ENCODE measurements around the gene TCTA. TPM values are rescaled to one million over a fixed set of nuclear protein-coding genes. Genes with fewer than 3 reads are reported as not detected.

The TCTA gene
- total and polyA plus RNA-seq, 2 of the 8 experiments (the other 6 are each of a cell fraction or from before 2014, with no cell fraction given) = 6.2 to 11.0 TPM

GRCh38 chr3:49410846-49411534, 1.2 kb upstream of the TCTA start (continued):
- no peak for TF ChIP-seq JUN (IDR thresholded peaks at IDR 0.05; ENCODE audit: low read depth, low read length)
- TF ChIP-seq TBP (IDR thresholded peaks at IDR 0.05; ENCODE audit: low read depth, low read length) = no peak
- no peak for TF ChIP-seq USF2 (IDR thresholded peaks at IDR 0.05; ENCODE audit: low read length)
- TF ChIP-seq SAP30 (IDR thresholded peaks at IDR 0.05; ENCODE audit: insufficient read depth, insufficient replicate concordance, low read length) = peak; percentile 38
- no peak for TF ChIP-seq ATF2 (IDR thresholded peaks at IDR 0.05; ENCODE audit: low read length)
- TF ChIP-seq ZNF274 (IDR thresholded peaks at IDR 0.05; ENCODE audit: borderline replicate concordance, extremely low read depth, low read length) = no peak
- no peak for TF ChIP-seq TAF7 (optimal IDR thresholded peaks at IDR 0.05; ENCODE audit: borderline replicate concordance, low read depth, low read length)
- no peak for TF ChIP-seq TCF12 (IDR thresholded peaks at IDR 0.05; ENCODE audit: low read depth, low read length)
- no peak for TF ChIP-seq CHD1 (IDR thresholded peaks at IDR 0.05; ENCODE audit: low read depth, low read length)
- TF ChIP-seq JUND (IDR thresholded peaks at IDR 0.05; ENCODE audit: low read length) = no peak
- TF ChIP-seq TAF1 (IDR thresholded peaks at IDR 0.05; ENCODE audit: low read depth, low read length) = no peak
- TF ChIP-seq EP300 (IDR thresholded peaks at IDR 0.05; ENCODE audit: borderline replicate concordance in 1 of 2, low read depth in 2 of 2, low read length in 2 of 2) = no peak
- TF ChIP-seq TEAD4 (IDR thresholded peaks at IDR 0.05; ENCODE audit: low read depth, low read length) = no peak
- 0 out of 4 replicates have a peak, but pooled peaks of 1 of the 2 experiments have one; percentile 11 for TF ChIP-seq HDAC2 (IDR thresholded peaks at IDR 0.05; ENCODE audit: borderline replicate concordance in 1 of 2, low read depth in 2 of 2, low read length in 2 of 2)
- TF ChIP-seq POLR2AphosphoS5 (IDR thresholded peaks at IDR 0.05; ENCODE audit: low read depth, low read length) = no peak
- peak in 1 of 2 experiments; percentile 70; a peak in 2 of 4 replicates for TF ChIP-seq SIN3A (conservative IDR thresholded peaks at IDR 0.05 in 1 of 2, IDR thresholded peaks at IDR 0.05 in 1 of 2; ENCODE audit: low read depth in 1 of 2, low read length in 2 of 2)
- no peak for TF ChIP-seq CBX8 (IDR thresholded peaks at IDR 0.05; ENCODE audit: borderline replicate concordance, low read depth, low read length)
- no peak for TF ChIP-seq KDM1A (IDR thresholded peaks at IDR 0.05; ENCODE audit: borderline replicate concordance, low read length)
- TF ChIP-seq CREB1 (IDR thresholded peaks at IDR 0.05) = no peak
- TF ChIP-seq ASH2L (IDR thresholded peaks at IDR 0.05; ENCODE audit: low read length) = peak; percentile 67
- TF ChIP-seq POU5F1 (IDR thresholded peaks at IDR 0.05; ENCODE audit: low read depth, low read length) = no peak
- TF ChIP-seq MAFK (IDR thresholded peaks at IDR 0.05; ENCODE audit: low read depth, low read length) = no peak
